Tibial nerve (tissue), 4 donors: ENCODE data around the gene EMILIN2. TPM values are rescaled to one million over a fixed set of nuclear protein-coding genes. Genes with fewer than 3 reads are reported as not detected.
A peak's percentile ranks its signal among the peaks of the same experiment; 100 is the strongest.

Experiments used
- DNase-seq, 2 donors: peaks; one replicate each; pipeline ENCODE4 v3.0.0-alpha.2; 2019; ENCODE audit warnings: low spot score in 2 of 2
- H3K27ac ChIP-seq, 4 donors: fragments of 200-600 bp; sonication (generic) in 3 of 4; one replicate each; pipeline ENCODE4 v1.5.1; 2017 to 2019; ENCODE audit warnings: mild to moderate bottlenecking in 1 of 4
- H3K27me3 ChIP-seq, 2 donors: fragments of 200-600 bp; sonication (generic) in 1 of 2; one replicate each; pipeline versions ENCODE4 v1.5.1 to v1.6.0; 2017 to 2019
- H3K36me3 ChIP-seq, 3 donors: fragments of 200-600 bp; sonication (generic); one replicate each; pipeline ENCODE4 v1.5.1; 2018 to 2019
- H3K4me1 ChIP-seq, 4 donors: fragments of 200-600 bp; sonication (generic) in 3 of 4; one replicate each; pipeline ENCODE4 v1.5.1; 2017 to 2019
- H3K4me3 ChIP-seq, 4 donors: fragments of 200-600 bp; sonication (generic) in 3 of 4; one replicate each; pipeline ENCODE4 v1.5.1; 2017 to 2019; ENCODE audit warnings: mild to moderate bottlenecking in 1 of 4, moderate library complexity in 1 of 4
- H3K9me3 ChIP-seq, 4 donors: fragments of 200-600 bp; sonication (generic) in 3 of 4; one replicate each; pipeline ENCODE4 v1.5.1; 2017 to 2019
- EP300 ChIP-seq, 2 donors: sonication (generic); formaldehyde crosslinking; IDR thresholded peaks; one replicate each; pipeline ENCODE4 v1.6.1; 2017; ENCODE audit warnings: antibody characterized with exemption in 2 of 2, mild to moderate bottlenecking in 1 of 2
- POLR2A ChIP-seq, 2 donors: fragments of 450-650 bp; IDR thresholded peaks; one replicate each; pipeline ENCODE4 v1.6.1; 2017; ENCODE audit warnings: antibody characterized with exemption in 2 of 2, mild to moderate bottlenecking in 2 of 2, moderate library complexity in 2 of 2
- WGBS, 2 donors: methylation state at CpG; one replicate each; pipeline ENCODE4 v1.1.5; 2018; 5-methylcytosine and 5-hydroxymethylcytosine counted together
- total RNA-seq, 4 donors: library from RNA; depleted of rRNA; stranded (reverse); fragments of >200 nt; gene quantifications; one replicate each; pipeline ENCODE4 v1.1.0, GENCODE V29; 2016
- TF ChIP-seq, protein P1 (sequence below), 5 experiments: fragments of 200-600 bp in 3 of 5; fragments of 450-650 bp in 2 of 5; sonication (generic) in 3 of 5; IDR thresholded peaks; one replicate each; pipeline ENCODE4 v1.5.1; 2016 to 2019; ENCODE audit warnings: antibody characterized with exemption in 5 of 5, mild to moderate bottlenecking in 3 of 5, moderate library complexity in 2 of 5

The EMILIN2 gene
- total RNA-seq, 4 donors from 2014 or later, result 29.1 to 70.8 (median 36.3) TPM

DNA sequence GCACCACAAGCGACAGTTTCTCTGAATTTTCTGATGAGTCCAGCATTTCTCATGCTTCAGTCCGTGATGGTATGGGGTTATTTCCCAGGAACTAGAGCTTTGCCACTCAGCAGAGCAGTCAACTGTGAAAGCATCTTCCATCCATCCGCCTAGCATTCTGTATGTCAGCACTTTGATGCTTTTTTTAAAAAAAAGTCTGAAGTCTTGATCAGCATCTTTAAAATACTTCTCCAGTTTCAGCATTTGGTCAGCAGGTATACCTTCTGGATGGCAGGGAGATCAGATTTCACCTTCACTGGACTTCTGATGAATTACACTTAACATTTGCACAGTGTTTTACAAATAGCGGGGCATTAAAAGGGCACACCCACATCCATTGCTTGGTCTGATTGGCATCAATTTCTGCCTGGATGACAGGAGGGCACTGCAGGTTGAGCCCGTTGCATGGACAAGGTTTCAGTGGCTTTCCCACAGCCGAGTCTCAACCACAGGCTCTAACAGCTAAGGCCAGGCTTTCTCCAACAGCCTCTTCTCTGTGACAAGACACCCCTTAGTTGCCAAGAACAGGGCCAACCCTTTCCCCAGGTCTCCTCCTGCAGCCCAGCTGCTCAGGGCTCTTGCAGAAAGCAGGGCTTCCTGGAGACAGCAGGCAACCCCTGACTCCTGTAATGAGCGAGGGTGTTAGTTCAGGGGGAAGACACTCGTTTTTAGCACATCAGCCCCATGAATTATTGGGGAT, 54.0 kb downstream of the EMILIN2 start:
- H3K9me3 ChIP-seq, result no peaks in the 10 kb centered on the region
- H3K27ac ChIP-seq, result peak overlapping the region in 1 of 4 donors; percentile 76
- TF ChIP-seq, protein P1, sequence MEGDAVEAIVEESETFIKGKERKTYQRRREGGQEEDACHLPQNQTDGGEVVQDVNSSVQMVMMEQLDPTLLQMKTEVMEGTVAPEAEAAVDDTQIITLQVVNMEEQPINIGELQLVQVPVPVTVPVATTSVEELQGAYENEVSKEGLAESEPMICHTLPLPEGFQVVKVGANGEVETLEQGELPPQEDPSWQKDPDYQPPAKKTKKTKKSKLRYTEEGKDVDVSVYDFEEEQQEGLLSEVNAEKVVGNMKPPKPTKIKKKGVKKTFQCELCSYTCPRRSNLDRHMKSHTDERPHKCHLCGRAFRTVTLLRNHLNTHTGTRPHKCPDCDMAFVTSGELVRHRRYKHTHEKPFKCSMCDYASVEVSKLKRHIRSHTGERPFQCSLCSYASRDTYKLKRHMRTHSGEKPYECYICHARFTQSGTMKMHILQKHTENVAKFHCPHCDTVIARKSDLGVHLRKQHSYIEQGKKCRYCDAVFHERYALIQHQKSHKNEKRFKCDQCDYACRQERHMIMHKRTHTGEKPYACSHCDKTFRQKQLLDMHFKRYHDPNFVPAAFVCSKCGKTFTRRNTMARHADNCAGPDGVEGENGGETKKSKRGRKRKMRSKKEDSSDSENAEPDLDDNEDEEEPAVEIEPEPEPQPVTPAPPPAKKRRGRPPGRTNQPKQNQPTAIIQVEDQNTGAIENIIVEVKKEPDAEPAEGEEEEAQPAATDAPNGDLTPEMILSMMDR (IDR thresholded peaks at IDR 0.05), result no peak
- TF ChIP-seq POLR2A (IDR thresholded peaks at IDR 0.05), result no peak
- no peak for TF ChIP-seq EP300 (IDR thresholded peaks at IDR 0.05)
- H3K36me3 ChIP-seq, result no peaks in the 10 kb centered on the region
- 66 to 68% methylated on average over 8 of the region's 8 CpGs for WGBS, 2 donors
- H3K27me3 ChIP-seq, result no peaks in the 10 kb centered on the region
- H3K4me3 ChIP-seq, result no peak overlapping the region
- no peak for DNase-seq
- peaks cover 0 to 30% (median 14%) of the 10 kb centered on the region in 4 donors for H3K4me1 ChIP-seq

DNA sequence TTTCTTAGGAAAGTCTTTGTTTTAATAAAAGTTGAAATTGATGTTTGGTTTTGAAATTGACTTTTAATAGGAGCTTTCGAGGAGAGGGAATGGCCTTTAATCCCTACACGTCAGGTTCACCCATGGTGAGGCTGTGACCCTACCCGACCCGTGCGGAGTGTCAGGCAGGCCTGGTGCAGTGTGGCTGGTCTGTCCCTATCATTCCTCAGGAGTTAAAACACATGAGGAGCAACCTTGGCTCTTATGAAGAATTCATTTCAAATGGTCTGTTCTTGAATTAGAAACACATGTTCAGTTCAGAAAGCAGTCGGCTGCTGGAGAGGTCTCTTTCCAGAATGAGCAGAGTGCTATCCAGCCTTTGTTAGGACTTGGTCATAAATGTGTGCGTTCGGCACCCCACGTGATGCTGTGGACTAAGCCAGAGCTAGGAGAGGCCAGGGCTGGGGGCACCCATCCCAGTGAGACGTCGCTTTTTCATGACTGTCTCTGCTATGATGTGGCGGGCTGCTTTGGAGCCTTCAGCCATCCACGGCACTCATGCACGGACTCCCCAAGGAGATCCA, 54.7 kb downstream of the EMILIN2 start:
- peak overlapping the region in 2 of 4 donors; percentile 38 to 76 for H3K27ac ChIP-seq
- TF ChIP-seq POLR2A (IDR thresholded peaks at IDR 0.05) (no peak), EP300 (IDR thresholded peaks at IDR 0.05) (no peak)
- TF ChIP-seq, protein P1 (IDR thresholded peaks at IDR 0.05), result no peak
- DNase-seq, result no peak
- H3K9me3 ChIP-seq, result no peaks in the 10 kb centered on the region
- H3K4me1 ChIP-seq, result peaks cover 0 to 35% (median 15%) of the 10 kb centered on the region in 4 donors
- 49 to 69% methylated on average over 14 of the region's 14 CpGs for WGBS, 2 donors
- H3K4me3 ChIP-seq, result no peak overlapping the region
- H3K27me3 ChIP-seq, result no peaks in the 10 kb centered on the region
- no peaks in the 10 kb centered on the region for H3K36me3 ChIP-seq

DNA sequence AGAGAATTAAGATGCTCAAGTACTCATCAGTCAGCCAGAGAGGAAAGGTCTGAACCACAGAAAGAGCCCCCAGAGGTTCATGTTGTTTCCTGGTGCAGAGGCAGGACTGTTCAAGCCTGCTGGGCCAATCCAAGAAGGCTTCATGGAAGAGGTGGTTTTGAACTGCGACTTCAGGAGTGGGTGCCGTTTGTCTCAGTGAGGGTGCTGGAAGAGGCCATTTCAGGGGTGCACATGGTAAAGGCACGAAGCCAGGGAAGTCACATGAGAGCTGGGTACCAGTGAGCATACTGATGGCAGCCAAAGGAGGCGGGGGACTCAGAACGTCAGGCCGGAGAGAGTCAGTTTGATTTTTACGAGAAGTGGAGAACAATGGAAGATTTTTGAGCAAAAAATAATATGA, 55.5 kb downstream of the EMILIN2 start:
- Histone ChIP-seq H3K9me3 (no peaks in the 10 kb centered on the region), H3K36me3 (no peaks in the 10 kb centered on the region), H3K4me1 (peaks cover 0 to 43% (median 17%) of the 10 kb centered on the region in 4 donors), H3K27me3 (no peaks in the 10 kb centered on the region), H3K27ac (peak overlapping the region in 3 of 4 donors; percentile 46 to 76 (median 74)), H3K4me3 (no peak overlapping the region)
- no peak for TF ChIP-seq EP300 (IDR thresholded peaks at IDR 0.05)
- TF ChIP-seq, protein P1 (IDR thresholded peaks at IDR 0.05), result no peak
- no peak for TF ChIP-seq POLR2A (IDR thresholded peaks at IDR 0.05)
- no peak for DNase-seq
- 76 to 85% methylated on average over 7 of the region's 7 CpGs for WGBS, 2 donors

DNA sequence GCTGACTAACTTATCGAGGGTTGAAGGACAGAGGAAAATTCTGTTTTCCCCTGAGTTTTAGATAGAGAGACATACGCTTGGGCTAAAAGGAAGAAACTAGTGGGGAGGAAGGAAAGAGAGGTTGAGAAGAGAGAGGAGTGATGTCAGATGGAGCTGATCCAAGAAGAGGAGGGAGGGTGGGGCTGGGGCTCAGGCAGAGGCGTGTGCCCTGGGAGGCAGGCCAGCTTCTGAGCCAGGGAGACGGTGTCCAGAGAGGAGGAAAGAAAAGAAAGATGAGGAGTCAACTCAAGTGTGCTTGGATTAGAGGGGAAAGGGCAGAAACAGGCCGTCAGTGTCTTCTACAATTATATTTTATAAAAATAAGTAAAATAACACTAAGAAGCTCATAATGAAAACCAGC, 56.2 kb downstream of the EMILIN2 start:
- TF ChIP-seq POLR2A (IDR thresholded peaks at IDR 0.05) (no peak), EP300 (IDR thresholded peaks at IDR 0.05) (peak in 1 of 2 donors; percentile 33)
- TF ChIP-seq, protein P1 (IDR thresholded peaks at IDR 0.05), result no peak
- DNase-seq, result peak; percentile 50 to 69
- Histone ChIP-seq H3K27me3 (no peaks in the 10 kb centered on the region), H3K4me1 (peaks cover 0 to 46% (median 19%) of the 10 kb centered on the region in 4 donors), H3K36me3 (no peaks in the 10 kb centered on the region), H3K4me3 (no peak overlapping the region), H3K27ac (peak overlapping the region in 3 of 4 donors; percentile 46 to 76 (median 74)), H3K9me3 (no peaks in the 10 kb centered on the region)
- 12 to 15% methylated on average over 5 of the region's 5 CpGs for WGBS, 2 donors
